NOMO-1 treated with DMSO at 0.1 percent for 48 hours (cell line): Measurements from ENCODE around the gene PSD4.

Experiments
- DNase-seq: peaks from one replicate; lab custom pipeline; 2025; ENCODE audit not compliant: unreplicated experiment; lab: John Stamatoyannopoulos, UW

The PSD4 gene

GRCh38 chr2:113173542-113174375 is at the start of gene PSD4:
Gene PSD4, plus strand, starts transcription at chr2:113173971. Its CDS starts 8,486 bp downstream, at chr2:113182457.
- peak; percentile 92 for DNase-seq

- peak; percentile 54 for DNase-seq
Measured at GRCh38 chr2:113124181-113124961, 49.4 kb upstream of the PSD4 start.

GRCh38 chr2:113124984-113125855 is 48.6 kb upstream of the PSD4 start:
- no peak for DNase-seq

GRCh38 chr2:113126845-113127645 is 46.7 kb upstream of the PSD4 start, which contains the start of gene IL1RN:
Gene IL1RN, plus strand, starts transcription at chr2:113127598. Its CDS starts 27 bp downstream, at chr2:113127625.
- peak; percentile 85 for DNase-seq

GRCh38 chr2:113127646-113128570 is 45.9 kb upstream of the PSD4 start:
- DNase-seq = no peak

- no peak for DNase-seq
Measured at GRCh38 chr2:113129519-113130078, 44.2 kb upstream of the PSD4 start.

GRCh38 chr2:113131352-113132185 is 42.2 kb upstream of the PSD4 start:
- DNase-seq = no peak

- no peak for DNase-seq
Measured at GRCh38 chr2:113132414-113133021, 41.3 kb upstream of the PSD4 start.

- no peak for DNase-seq
Measured at GRCh38 chr2:113133704-113134598, 39.8 kb upstream of the PSD4 start.

GRCh38 chr2:113134717-113135116 is 39.1 kb upstream of the PSD4 start:
- DNase-seq = no peak

GRCh38 chr2:113135317-113135716 is 38.5 kb upstream of the PSD4 start:
- no peak for DNase-seq

GRCh38 chr2:113136828-113137775 is 36.7 kb upstream of the PSD4 start:
- peak; percentile 28 for DNase-seq

GRCh38 chr2:113137827-113138226 is 35.9 kb upstream of the PSD4 start:
- DNase-seq = no peak

GRCh38 chr2:113138428-113139322 is 35.1 kb upstream of the PSD4 start:
- peak; percentile 66 for DNase-seq
